ENCODE measurements around the gene IFI30. TPM values are rescaled to one million over a fixed set of nuclear protein-coding genes. Genes with fewer than 3 reads are reported as not detected.
A peak's percentile ranks its signal among the peaks of the same experiment; 100 is the strongest.

IFI30 gene
- total RNA-seq, 1 experiment from 2014 or later: 23.6 TPM

DNA sequence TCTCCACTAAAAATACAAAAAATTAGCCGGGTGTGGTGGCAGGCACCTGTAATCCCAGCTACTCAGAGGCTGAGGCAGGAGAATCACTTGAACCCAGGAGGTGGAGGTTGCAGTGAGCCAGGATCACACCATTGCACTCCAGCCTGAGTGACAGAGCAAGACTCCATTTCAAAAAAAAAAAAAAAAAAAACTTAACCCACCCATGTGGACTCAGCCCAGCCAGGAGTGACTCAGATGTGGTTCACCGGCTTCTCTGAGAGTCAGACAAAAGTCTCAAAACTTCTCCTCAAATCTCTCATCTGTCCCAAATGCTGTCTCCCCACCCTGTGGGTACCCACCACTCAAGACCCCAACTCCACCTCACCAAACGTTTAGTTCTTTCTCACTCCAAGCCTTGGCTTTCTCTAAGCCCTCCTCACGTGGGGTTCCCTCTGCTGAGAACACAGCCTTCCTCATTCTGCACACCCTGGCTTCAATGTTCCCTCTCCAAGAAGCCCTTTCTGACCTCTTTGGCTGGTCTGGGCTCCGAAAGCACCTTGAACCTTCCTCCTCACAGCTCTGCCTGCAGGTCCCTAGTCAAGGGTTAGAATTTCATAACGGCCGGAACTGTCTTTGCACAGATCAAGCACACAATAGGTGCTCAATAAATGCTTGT, 41.3 kb downstream of the IFI30 start:
- peak overlapping the region in 1 of 3 experiments; percentile 23; a peak in 2 of 7 replicates for H3K27ac Mint-ChIP-seq

More for the DNA sequence above, 41.3 kb downstream of the IFI30 start:
- H3K27me3 Mint-ChIP-seq (ENCODE audit: low read depth): peaks cover 2% of the 10 kb centered on the region; the same call in 1 of the 2 replicates
- H2BK120ac ChIP-seq (ENCODE audit: low read depth, low read length, poor library complexity, severe bottlenecking): no peak overlapping the region
- no peaks in the 10 kb centered on the region for H3K79me2 ChIP-seq (ENCODE audit: insufficient read depth, low read length)
- no peaks in the 10 kb centered on the region for H3K9me3 Mint-ChIP-seq
- H4K20me1 ChIP-seq (ENCODE audit: control insufficient read depth, insufficient read depth, insufficient read length): no peaks in the 10 kb centered on the region
- H3K9ac ChIP-seq (ENCODE audit: extremely low read depth, insufficient read length, low read length): no peak overlapping the region
- no peak overlapping the region for H2BK5ac ChIP-seq (ENCODE audit: insufficient read length, low read length)
- H2BK20ac ChIP-seq (ENCODE audit: low read depth, low read length, poor library complexity, severe bottlenecking): no peak overlapping the region
- no peak overlapping the region for H2BK15ac ChIP-seq (ENCODE audit: low read depth, low read length)
- H3K4me1 Mint-ChIP-seq: peaks cover 2 to 3% of the 10 kb centered on the region in 2 experiments; a peak in 3 of 4 replicates
- H4K8ac ChIP-seq (replicated peaks; ENCODE audit: insufficient read length, low read depth, low read length): no peak overlapping the region
- no peak overlapping the region for H3K4me2 ChIP-seq (ENCODE audit: insufficient read depth, insufficient read length, low read length)
- H3K23me2 ChIP-seq (ENCODE audit: insufficient read length, low read depth, low read length, poor library complexity, severe bottlenecking): no peaks in the 10 kb centered on the region
- no peak overlapping the region for H3K14ac ChIP-seq (ENCODE audit: insufficient read depth, low read length)
- H3T11ph ChIP-seq (ENCODE audit: low read length): no peak overlapping the region
- H3K4me3 Mint-ChIP-seq: no peak overlapping the region
- no peak for TF ChIP-seq CTCF (conservative IDR thresholded peaks at IDR 0.05)
- no peaks in the 10 kb centered on the region for H3K9me3 ChIP-seq (ENCODE audit: control insufficient read depth, low read depth, low read length)
- no peak overlapping the region for H3K56ac ChIP-seq (ENCODE audit: insufficient read length, low read depth, low read length)
- peaks cover 0 to 3% (median 0%) of the 10 kb centered on the region in 3 experiments; a peak in 1 of 7 replicates for H3K36me3 Mint-ChIP-seq (ENCODE audit: insufficient read depth in 1 of 3, low read depth in 3 of 3)
- no peaks in the 10 kb centered on the region for H3K4me1 ChIP-seq (ENCODE audit: insufficient read depth, low read length)
- no peaks in the 10 kb centered on the region for H3K79me1 ChIP-seq (ENCODE audit: insufficient read depth, low read depth, low read length, poor library complexity, severe bottlenecking)
- H3K18ac ChIP-seq (ENCODE audit: insufficient read length, low read depth, low read length): no peak overlapping the region
- no peak overlapping the region for H2BK12ac ChIP-seq (ENCODE audit: insufficient read length, low read depth, low read length)
- no peaks in the 10 kb centered on the region for H3K27me3 ChIP-seq (ENCODE audit: insufficient read depth, low read length)
- no peak overlapping the region for H3K27ac ChIP-seq (ENCODE audit: insufficient read length, low read depth, low read length)
- no peak overlapping the region for H4K5ac ChIP-seq (ENCODE audit: insufficient read length, low read depth, low read length)
- H3K23ac ChIP-seq (ENCODE audit: insufficient read length, low read depth, low read length): no peak overlapping the region
- no peak overlapping the region for H2AFZ ChIP-seq (ENCODE audit: low read length)
- H2AK5ac ChIP-seq (ENCODE audit: insufficient read length, low read length): no peak overlapping the region
- no peak overlapping the region for H3K4ac ChIP-seq (ENCODE audit: low read depth, low read length)
- no CpG with 5 or more reads among the region's 7 CpGs for WGBS (ENCODE audit: extremely low coverage, insufficient read length, low lambda C conversion rate)
- H4K91ac ChIP-seq (ENCODE audit: insufficient read length, low read depth, low read length): no peak overlapping the region
- DNase-seq: no peak
